Aorta (tissue), 5 donors: ENCODE data around the gene TFIP11. TPM values are rescaled to one million over a fixed set of nuclear protein-coding genes. Genes with fewer than 3 reads are reported as not detected.

ENCODE experiments used
- ATAC-seq: fragments of 200-7000 bp; cut with Tn5 transposase; one replicate; pipeline ENCODE4 v1.9.1; 2022; ENCODE audit warnings: moderate library complexity; ENCODE audit not compliant: low FRiP score
- DNase-seq, 2 donors: peaks; one replicate each; pipeline ENCODE4 v3.0.0-alpha.2; 2020
- H3K27ac ChIP-seq, 2 donors: one replicate each; pipeline ENCODE4 v1.5.1; 2013; ENCODE audit warnings: low read length in 2 of 2, mild to moderate bottlenecking in 2 of 2, moderate library complexity in 2 of 2, control low read depth in 1 of 2, inconsistent platforms in 1 of 2, low read depth in 1 of 2
- H3K27me3 ChIP-seq, 2 donors: one replicate each; pipeline ENCODE4 v1.6.1; 2013; ENCODE audit warnings: control low read depth in 1 of 2, low read length in 1 of 2, mild to moderate bottlenecking in 1 of 2, moderate library complexity in 1 of 2; ENCODE audit not compliant: insufficient read depth in 2 of 2, control insufficient read depth in 1 of 2
- H3K36me3 ChIP-seq, 2 donors: one replicate each; pipeline ENCODE4 v1.6.1; 2013; ENCODE audit warnings: control low read depth in 1 of 2, low read length in 1 of 2, mild to moderate bottlenecking in 1 of 2; ENCODE audit not compliant: insufficient read depth in 2 of 2, control insufficient read depth in 1 of 2
- H3K4me1 ChIP-seq, 2 donors: one replicate each; pipeline ENCODE4 v1.6.1; 2013; ENCODE audit warnings: low read length in 2 of 2, control low read depth in 1 of 2, mild to moderate bottlenecking in 1 of 2, moderate library complexity in 1 of 2; ENCODE audit not compliant: insufficient read depth in 2 of 2, control insufficient read depth in 1 of 2
- H3K4me3 ChIP-seq, 2 donors: one replicate each; pipeline ENCODE4 v1.5.1; 2013; ENCODE audit warnings: low read length in 2 of 2, control low read depth in 1 of 2, mild to moderate bottlenecking in 1 of 2
- H3K9me3 ChIP-seq: one replicate; pipeline ENCODE4 v1.6.1; 2013; ENCODE audit warnings: mild to moderate bottlenecking, low read length; ENCODE audit not compliant: control insufficient read depth
- WGBS, 2 donors: extraction: QIAGEN DNeasy Blood & Tissue Kit; methylation state at CpG; one replicate each; pipeline ENCODE4 v1.1.7; 2013; 5-methylcytosine and 5-hydroxymethylcytosine counted together
- intact Hi-C, 2 donors: fragments of 100-400 bp; cut with DNase I; formaldehyde crosslinking; loops; one replicate each; pipeline versions ENCODE4 v1.14.2 to v1.15.0; 2022
- polyA plus RNA-seq, 2 donors: library from polyadenylated mRNA; stranded (reverse); fragments of 200-250 nt; gene quantifications; one replicate each; pipeline ENCODE4 v1.2.3, GENCODE V29; 2013
- total RNA-seq, 2 donors: library from RNA; stranded (reverse); fragmentation: NEBNext Ultra II Directional; extraction: Animal tissue kit (Norgen Biotek cat#: 25700); gene quantifications; one replicate each; pipeline ENCODE4 v1.2.1, GENCODE V29; 2021
- donor health status: healthy with polysubstance abuse.
- donor health status: Bipolar disorder and iron deficiency.
- donor health status: DM: no; HTN: no; CAD: no.
- donor health status: DM: no; HTN: no; CAD: no.
- donor health status: DM: yes; HTN: yes; CAD: no.

TFIP11 gene
- total and polyA plus RNA-seq, 4 donors: 6.1 to 31.4 (median 26.2) TPM

- Histone ChIP-seq H3K9me3 (no peaks in the 10 kb centered on the region), H3K4me1 (peaks cover 2 to 4% of the 10 kb centered on the region in 2 donors), H3K27me3 (no peaks in the 10 kb centered on the region), H3K27ac (no peak overlapping the region), H3K4me3 (no peak overlapping the region), H3K36me3 (peaks cover 0 to 9% of the 10 kb centered on the region in 2 donors)
- intact Hi-C loops: no loop called here
- no peak for ATAC-seq
- no peak for DNase-seq
- whole genome bisulfite sequencing, 2 donors: 53 to 74% methylated on average over 3 of the region's 3 CpGs
Observed at GRCh38 chr22:26485806-26486390, 26.4 kb downstream of the TFIP11 start.

GRCh38 chr22:26485013-26485412 is 27.3 kb downstream of the TFIP11 start:
- Histone ChIP-seq H3K36me3 (peaks cover 0 to 9% of the 10 kb centered on the region in 2 donors), H3K27me3 (no peaks in the 10 kb centered on the region), H3K4me3 (no peak overlapping the region), H3K27ac (peak overlapping the region in 1 of 2 donors; percentile 17), H3K9me3 (no peaks in the 10 kb centered on the region), H3K4me1 (peaks cover 2 to 4% of the 10 kb centered on the region in 2 donors)
- 47 to 48% methylated on average over 7 of the region's 7 CpGs for WGBS, 2 donors
- intact Hi-C loops: no loop called here
- ATAC-seq (no peak), DNase-seq (no peak)

- H3K27me3 ChIP-seq: no peaks in the 10 kb centered on the region
- intact Hi-C loops: no loop called here
- H3K4me3 ChIP-seq: peak overlapping the region; percentile 69 to 78
- H3K36me3 ChIP-seq: peaks cover 0 to 5% of the 10 kb centered on the region in 2 donors
- DNase-seq: no peak
- peaks cover 2 to 4% of the 10 kb centered on the region in 2 donors for H3K4me1 ChIP-seq
- 6 to 7% methylated on average over 6 of the region's 6 CpGs for WGBS, 2 donors
- ATAC-seq: no peak
- H3K27ac ChIP-seq: peak overlapping the region in 1 of 2 donors; percentile 66
- H3K9me3 ChIP-seq: no peaks in the 10 kb centered on the region
Observed at GRCh38 chr22:26484360-26484706, 27.9 kb downstream of the TFIP11 start.

GRCh38 chr22:26483439-26484359 is 28.6 kb downstream of the TFIP11 start, which contains the start of the genes HPS4 and SRRD:
Gene HPS4 (minus strand): TSS chr22:26483783. CDS start chr22:26481762, 2,021 bp downstream.
Gene SRRD (plus strand): TSS chr22:26483877. CDS start chr22:26483891, 14 bp downstream.
- H3K36me3 ChIP-seq: peaks cover 0 to 2% of the 10 kb centered on the region in 2 donors
- H3K4me1 ChIP-seq: peaks cover 2 to 7% of the 10 kb centered on the region in 2 donors
- peak within 1 kb of the TSS; percentile 69 to 78 for H3K4me3 ChIP-seq
- ATAC-seq: peak; percentile 97
- peak; percentile 92 to 97 for DNase-seq
- H3K9me3 ChIP-seq: no peaks in the 10 kb centered on the region
- intact Hi-C loops: no loop called here
- WGBS, 2 donors: 1% methylated on average over 75 to 85 of the region's 85 CpGs
- peak within 1 kb of the TSS in 1 of 2 donors; percentile 66 for H3K27ac ChIP-seq
- no peaks in the 10 kb centered on the region for H3K27me3 ChIP-seq

GRCh38 chr22:26483043-26483438 is 29.2 kb downstream of the TFIP11 start:
- WGBS, 2 donors: 7 to 8% methylated on average over 7 of the region's 7 CpGs
- peak; percentile 5 for ATAC-seq
- intact Hi-C loops: no loop called here
- Histone ChIP-seq H3K4me3 (peak overlapping the region; percentile 69 to 78), H3K9me3 (no peaks in the 10 kb centered on the region), H3K27ac (peak overlapping the region in 1 of 2 donors; percentile 66), H3K4me1 (peaks cover 2 to 7% of the 10 kb centered on the region in 2 donors), H3K36me3 (no peaks in the 10 kb centered on the region), H3K27me3 (no peaks in the 10 kb centered on the region)
- DNase-seq: no peak

GRCh38 chr22:26482161-26482560 is 30.1 kb downstream of the TFIP11 start:
- Histone ChIP-seq H3K4me1 (peaks cover 2 to 7% of the 10 kb centered on the region in 2 donors), H3K27me3 (no peaks in the 10 kb centered on the region), H3K4me3 (no peak overlapping the region), H3K36me3 (peaks cover 0 to 2% of the 10 kb centered on the region in 2 donors), H3K27ac (no peak overlapping the region), H3K9me3 (no peaks in the 10 kb centered on the region)
- ATAC-seq (no peak), DNase-seq (no peak)
- intact Hi-C loops: no loop called here
- 63 to 65% methylated on average over 5 of the region's 5 CpGs for WGBS, 2 donors

GRCh38 chr22:26481694-26482093 is 30.6 kb downstream of the TFIP11 start:
- DNase-seq (no peak), ATAC-seq (no peak)
- Histone ChIP-seq H3K36me3 (peaks cover 0 to 2% of the 10 kb centered on the region in 2 donors), H3K9me3 (no peaks in the 10 kb centered on the region), H3K4me3 (no peak overlapping the region), H3K27me3 (no peaks in the 10 kb centered on the region), H3K27ac (no peak overlapping the region), H3K4me1 (peaks cover 2 to 7% of the 10 kb centered on the region in 2 donors)
- 85 to 86% methylated on average over 4 of the region's 4 CpGs for WGBS, 2 donors
- intact Hi-C loops: no loop called here

- DNase-seq: no peak
- no peaks in the 10 kb centered on the region for H3K27me3 ChIP-seq
- intact Hi-C loops: no loop called here
- peaks cover 2 to 7% of the 10 kb centered on the region in 2 donors for H3K4me1 ChIP-seq
- no peak for ATAC-seq
- H3K27ac ChIP-seq: no peak overlapping the region
- H3K4me3 ChIP-seq: no peak overlapping the region
- H3K9me3 ChIP-seq: no peaks in the 10 kb centered on the region
- WGBS, 2 donors: 73 to 80% methylated on average over 6 of the region's 6 CpGs
- peaks cover 0 to 2% of the 10 kb centered on the region in 2 donors for H3K36me3 ChIP-seq
Observed at GRCh38 chr22:26481112-26481693, 31.1 kb downstream of the TFIP11 start.
